GM10266 (cell line): ENCODE measurements around the gene LSAMP.
"Not testable (repeated sequence)": the region's sequence is repeated elsewhere in the genome, so short reads cannot be mapped to it uniquely, and the experiment has no call there.

ENCODE experiments used
- DNase-seq: peaks from one replicate; pipeline ENCODE4 v3.0.0; 2012; ENCODE audit errors: extremely low spot score
- CTCF ChIP-seq: IDR thresholded peaks from 2 replicates; pipeline ENCODE4 v1.5.1; 2012; ENCODE audit warnings: mild to moderate bottlenecking, low read depth; ENCODE audit not compliant: control insufficient read depth, insufficient read depth; ENCODE audit errors: missing control alignments

LSAMP gene

DNA sequence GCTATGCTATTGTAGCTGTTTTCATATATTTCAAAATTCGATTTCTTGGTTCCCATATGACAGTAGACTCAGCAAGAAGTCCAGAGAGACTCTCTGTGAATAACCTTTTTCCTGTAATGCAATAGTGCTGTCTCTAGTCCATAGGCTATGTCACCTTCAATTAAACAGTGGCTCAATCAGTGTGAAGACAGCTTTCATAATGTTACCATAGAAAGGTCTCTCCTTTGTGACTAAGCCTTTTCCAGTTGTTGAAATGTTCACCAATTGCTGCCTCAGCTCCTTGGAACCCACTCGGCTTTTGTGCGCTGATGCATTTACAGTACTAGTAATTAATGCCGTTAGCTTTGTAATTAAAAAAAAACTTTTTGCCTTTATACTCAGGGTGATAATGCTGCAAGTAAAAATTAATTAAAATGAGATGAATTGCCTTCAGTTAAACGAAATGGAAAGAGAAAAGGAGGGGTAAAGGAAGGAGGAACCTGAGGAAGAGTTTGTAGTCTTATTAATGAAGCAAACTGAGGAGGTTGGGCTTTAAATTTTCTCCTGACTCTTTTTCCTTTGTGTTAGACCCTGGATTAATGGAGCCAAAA lies 214.8 kb downstream of the LSAMP start:
- DNase-seq = no peak
- TF ChIP-seq CTCF = no peak

DNA sequence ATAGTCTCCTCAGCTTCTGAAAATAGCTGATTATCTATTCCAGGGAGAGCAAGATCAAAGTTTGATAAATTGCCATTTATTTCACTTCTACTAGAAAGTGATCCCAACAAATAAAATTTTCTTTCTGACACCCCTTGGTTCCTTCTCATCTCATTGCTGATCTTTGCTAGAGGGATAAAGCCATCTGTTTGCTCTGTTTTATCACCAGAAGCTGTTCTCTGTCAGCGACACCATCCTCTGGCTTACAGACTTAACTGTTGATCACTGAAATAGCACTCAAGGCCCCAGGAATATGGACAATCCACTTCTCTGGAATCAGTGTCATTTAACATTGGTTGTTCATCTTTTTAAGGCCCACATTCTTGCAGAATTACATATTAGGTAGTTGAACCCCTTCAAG lies 219.0 kb downstream of the LSAMP start:
- no peak for TF ChIP-seq CTCF
- no peak for DNase-seq

DNA sequence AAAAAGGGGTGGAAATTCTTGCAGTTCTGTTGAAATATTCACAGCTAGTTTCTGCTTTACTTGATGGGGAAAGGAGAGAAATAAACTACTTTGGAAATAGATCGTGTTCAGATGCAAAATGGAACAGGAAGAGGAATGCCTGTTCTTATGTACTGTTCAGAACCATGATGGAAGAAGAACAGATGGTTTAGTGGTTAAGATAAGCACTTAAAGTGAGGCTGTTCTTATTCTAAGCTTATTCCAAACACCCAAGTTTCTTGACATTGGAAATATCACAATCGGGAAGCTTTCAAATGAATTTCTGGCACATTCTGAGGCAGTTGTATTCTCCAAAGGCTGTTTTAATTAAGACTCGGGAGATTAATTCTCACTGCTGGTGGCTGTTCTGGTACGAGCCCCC lies 228.5 kb downstream of the LSAMP start:
- no peak for DNase-seq
- TF ChIP-seq CTCF = no peak

DNA sequence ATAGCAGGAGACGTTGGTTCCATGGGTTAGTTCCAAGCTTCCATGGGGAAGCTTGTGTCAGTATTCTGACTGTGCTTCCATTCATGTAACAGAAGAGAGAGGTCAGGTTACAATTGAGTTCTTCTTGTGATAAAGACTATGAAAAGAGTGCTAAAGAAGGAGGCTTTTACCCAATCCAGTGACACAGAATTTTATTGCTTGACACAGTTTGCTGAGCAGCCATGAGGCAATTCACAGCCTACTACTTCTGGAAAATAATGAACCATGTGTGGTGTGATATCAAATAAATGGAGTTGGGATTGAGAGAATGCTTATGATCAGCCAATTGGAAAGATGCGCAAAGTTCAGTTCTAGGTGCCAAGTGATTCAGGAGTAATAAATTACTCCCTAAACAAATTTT lies 233.4 kb downstream of the LSAMP start:
- TF ChIP-seq CTCF = no peak
- DNase-seq = no peak

DNA sequence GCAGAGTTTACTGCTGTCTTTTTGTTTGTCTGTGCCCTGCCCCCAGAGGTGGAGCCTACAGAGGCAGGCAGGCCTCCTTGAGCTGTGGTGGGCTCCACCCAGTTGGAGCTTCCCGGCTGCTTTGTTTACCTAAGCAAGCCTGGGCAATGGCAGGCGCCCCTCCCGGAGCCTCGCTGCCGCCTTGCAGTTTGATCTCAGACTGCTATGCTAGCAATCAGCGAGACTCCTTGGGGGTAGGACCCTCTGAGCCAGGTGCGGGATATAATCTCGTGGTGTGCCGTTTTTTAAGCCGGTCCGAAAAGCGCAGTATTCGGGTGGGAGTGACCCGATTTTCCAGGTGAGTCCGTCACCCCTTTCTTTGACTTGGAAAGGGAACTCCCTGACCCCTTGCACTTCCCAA lies 236.5 kb downstream of the LSAMP start:
- not testable (repeated sequence) for DNase-seq

DNA sequence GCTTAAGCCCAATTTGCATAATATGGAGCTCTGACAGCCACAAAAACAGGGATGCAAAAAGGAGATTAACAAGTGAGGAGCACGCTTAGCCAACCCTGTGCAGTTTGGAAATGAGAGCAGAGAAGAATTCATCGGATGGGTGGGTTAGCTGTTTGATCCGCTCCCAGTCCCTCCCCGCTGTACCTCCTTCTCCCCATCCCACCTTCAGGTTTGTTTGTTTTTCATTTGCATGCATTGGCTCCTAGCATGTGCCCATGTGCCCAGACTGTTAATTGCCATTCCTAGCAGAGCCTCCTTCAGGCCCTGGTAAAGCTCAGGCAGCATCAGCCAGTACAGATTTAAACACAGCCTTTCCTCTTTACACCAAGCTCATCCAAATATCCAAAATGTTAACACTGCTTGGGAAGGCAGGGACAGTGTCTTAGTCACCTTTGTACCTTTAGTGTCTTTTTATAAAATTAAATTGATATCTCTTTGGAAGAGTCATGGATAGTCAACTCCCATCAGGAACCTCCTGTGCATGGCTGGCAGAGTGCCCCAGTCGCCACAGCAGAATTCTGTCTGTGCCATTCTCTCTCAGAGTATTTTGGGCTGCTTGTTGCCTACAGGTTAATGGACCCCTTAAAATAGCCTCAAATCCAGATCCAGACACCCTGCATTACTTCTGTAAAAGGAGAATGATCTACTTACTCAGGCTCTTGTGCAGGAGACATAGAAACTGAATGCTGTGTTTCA lies 244.2 kb downstream of the LSAMP start:
- DNase-seq = no peak
- TF ChIP-seq CTCF = no peak

- no peak for TF ChIP-seq CTCF
- no peak for DNase-seq
Measured at GRCh38 chr3:116199063-116199462, 246.2 kb downstream of the LSAMP start.
